LHCN-M2 (cell line): Measurements from ENCODE around the gene TPRG1L. TPM values are rescaled to one million over a fixed set of nuclear protein-coding genes. Genes with fewer than 3 reads are reported as not detected.
"Not testable (repeated sequence)": the region's sequence is repeated elsewhere in the genome, so short reads cannot be mapped to it uniquely, and the experiment has no call there.

Source experiments
- DNase-seq: peaks from one replicate; pipeline ENCODE4 v3.0.0-alpha.2; 2012; ENCODE audit warnings: low read depth
- total RNA-seq: library from RNA; depleted of rRNA; stranded (reverse); fragments of >200 nt; gene quantifications from 2 replicates; pipeline ENCODE4 v1.2.3, GENCODE V29; 2014

The TPRG1L gene
- total RNA-seq, 1 experiment from 2014 or later: 19.6 TPM

DNA sequence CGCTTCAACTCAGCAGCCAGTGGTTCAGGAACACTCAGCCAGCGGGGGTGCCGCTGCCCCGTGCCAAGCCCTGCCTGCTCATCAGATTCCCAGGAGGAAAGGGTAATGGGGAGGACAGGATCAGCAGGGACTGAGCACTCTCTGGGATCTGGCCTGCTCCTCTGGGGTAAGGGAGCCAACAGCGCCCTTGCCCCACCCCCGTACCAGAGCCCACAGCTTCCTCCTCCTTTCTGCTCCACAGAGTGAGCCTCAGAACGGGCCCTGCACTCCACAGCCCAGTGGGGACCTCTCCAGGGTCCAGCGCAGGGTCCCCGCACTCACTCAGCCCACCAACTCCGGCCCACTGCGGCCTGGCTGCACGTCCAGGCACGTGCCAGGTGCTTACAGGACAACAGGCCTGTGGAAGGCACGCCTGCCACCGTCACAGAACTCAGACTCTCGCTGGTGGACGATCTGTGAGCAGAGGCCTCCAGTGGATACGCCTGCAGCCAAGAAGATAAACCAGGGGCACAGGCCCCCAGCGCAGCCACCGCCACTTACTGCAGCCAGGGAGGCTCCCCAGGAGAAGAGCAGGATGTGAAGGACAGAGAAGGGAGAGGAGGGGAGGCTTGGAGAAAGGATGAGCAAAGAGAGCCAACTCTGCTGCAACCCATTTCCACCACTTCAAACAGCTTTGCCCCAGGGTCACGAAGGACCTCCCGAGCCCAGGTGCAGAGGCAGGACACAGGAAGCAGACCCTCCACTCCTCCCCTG is 15.6 kb upstream of the TPRG1L start:
- no peak for DNase-seq

DNA sequence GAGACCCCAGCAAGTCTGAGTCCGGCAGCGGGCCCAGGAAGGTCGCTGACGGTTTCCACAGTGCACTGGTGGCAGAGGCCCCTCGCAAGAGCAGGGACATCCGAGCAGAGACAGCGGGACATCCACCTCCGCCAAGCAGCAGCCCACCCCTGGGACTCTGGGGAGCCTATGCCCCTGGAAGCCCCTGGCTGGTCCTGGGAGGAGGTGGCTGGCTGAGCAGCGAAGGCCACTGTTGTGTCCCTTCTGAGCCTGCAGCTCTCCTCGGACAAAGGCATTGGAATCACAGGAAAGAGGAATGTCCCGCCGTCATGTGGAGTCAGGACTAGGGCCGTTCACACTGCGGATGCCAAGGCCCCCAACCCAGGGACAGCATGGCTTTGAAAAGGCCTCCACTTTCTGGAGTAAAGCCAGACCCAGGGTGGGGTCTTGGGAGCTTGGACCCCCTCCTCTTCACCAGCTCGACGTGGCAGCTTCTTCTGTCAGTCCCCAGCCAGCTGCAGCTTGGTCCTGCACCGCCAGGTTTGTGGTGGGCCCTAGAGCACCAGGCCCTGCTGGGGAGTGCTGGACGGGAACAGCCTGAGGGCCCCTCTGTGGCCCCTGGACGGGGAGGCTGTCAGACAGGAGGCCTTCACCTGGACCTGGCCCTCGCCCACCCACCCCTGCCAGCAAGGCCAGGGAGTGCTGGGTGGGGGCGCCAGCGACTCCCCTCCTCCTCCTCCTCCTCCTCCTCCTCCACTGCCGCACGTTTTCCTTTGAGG is 14.9 kb upstream of the TPRG1L start:
- DNase-seq: no peak

DNA sequence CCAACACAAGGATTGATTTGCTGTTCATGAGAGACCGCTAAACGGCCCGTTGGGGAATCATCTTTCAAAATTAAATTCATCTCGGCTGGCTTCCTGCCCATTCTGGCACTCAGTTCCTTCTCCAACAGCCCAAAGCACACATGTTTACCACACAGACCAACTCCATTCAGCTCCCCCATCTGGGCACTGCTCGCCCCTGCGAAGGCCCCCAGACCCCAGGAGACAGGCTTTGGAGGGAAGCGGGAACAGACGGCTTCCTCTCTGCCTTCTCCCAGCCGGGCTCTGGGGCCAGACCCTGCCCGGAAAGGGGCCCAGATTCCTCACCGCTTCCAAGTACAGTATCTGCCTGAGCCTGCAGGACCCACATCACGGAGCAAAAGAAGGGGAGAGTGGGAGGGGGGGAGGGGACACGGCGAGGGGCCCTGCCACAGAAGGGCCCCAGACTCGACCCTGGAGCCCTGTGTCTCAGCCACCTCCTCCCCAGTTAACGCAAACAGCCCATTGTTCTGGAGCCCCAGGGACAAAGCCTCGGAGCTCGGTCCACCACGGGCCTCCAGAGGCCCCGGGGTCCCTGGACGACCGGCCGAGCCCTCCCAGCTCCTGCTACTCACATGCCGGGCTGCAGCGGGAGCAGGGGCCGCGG is 14.2 kb upstream of the TPRG1L start:
- no peak for DNase-seq

DNA sequence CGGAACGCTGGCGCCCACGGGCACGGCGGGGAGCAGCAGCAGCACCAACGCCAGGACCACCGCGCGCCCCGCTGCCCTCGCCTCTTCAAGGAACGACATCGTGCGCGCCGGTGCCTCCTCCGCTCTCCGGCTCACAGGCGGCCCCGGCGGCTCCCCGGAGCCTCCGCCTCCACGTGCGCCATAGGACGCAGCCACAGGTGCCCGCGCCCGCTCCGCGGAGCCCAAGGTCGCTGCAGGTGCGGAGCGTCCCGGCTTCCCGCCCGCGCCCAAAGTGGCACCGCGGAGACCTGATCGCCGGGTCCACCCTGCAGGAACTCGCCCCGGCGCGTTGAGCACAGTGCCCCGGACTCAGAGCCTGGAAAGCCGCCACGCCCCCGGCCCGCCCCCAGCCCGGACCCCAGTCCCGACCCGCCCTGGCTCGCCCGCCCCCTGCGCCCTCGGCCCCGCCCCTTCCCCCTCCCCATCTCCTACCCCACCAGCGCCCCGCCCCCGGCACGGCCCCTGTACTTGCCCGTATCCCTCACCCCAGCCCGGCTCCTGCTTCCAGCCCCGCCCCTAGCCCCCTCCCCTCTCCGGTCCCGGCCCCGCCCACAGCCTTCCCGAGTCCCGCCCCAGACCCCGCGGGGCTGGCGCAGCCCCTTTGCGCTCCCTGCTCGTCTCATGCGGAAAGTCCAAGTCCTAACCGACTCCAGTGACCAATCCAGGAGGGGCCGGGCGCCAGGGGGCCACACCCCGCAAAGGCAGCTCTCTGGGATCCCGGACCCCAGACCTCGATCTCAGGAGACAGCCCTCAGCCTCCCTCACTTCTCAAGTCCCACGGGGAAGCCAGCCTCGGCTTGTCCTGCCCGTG is 13.4 kb upstream of the TPRG1L start, which contains the start of gene MEGF6:
MEGF6 (minus strand) TSS at position 339 of the 850 bp plus-strand sequence; CDS start at position 99, 240 bp downstream.
- DNase-seq: no peak

DNA sequence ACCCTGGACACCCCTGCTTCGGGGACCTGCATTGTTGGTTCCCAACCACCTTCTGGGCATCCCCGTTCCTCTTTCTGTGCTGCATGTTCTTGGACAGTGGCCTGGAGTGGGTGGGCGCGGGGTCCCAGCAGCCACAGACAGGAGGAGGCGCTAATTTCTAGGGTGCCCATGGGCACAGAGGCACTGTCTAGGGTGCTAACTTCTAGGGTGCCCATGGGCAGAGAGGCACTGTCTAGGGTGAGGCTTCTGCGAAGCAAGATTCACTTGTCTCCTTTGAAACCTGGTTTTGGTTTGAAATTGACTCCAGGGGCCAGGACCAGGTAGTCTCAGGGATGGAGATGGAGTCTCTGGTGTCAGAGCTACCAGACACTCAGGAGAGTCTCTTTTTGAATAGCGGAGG is 12.7 kb upstream of the TPRG1L start:
- no peak for DNase-seq

DNA sequence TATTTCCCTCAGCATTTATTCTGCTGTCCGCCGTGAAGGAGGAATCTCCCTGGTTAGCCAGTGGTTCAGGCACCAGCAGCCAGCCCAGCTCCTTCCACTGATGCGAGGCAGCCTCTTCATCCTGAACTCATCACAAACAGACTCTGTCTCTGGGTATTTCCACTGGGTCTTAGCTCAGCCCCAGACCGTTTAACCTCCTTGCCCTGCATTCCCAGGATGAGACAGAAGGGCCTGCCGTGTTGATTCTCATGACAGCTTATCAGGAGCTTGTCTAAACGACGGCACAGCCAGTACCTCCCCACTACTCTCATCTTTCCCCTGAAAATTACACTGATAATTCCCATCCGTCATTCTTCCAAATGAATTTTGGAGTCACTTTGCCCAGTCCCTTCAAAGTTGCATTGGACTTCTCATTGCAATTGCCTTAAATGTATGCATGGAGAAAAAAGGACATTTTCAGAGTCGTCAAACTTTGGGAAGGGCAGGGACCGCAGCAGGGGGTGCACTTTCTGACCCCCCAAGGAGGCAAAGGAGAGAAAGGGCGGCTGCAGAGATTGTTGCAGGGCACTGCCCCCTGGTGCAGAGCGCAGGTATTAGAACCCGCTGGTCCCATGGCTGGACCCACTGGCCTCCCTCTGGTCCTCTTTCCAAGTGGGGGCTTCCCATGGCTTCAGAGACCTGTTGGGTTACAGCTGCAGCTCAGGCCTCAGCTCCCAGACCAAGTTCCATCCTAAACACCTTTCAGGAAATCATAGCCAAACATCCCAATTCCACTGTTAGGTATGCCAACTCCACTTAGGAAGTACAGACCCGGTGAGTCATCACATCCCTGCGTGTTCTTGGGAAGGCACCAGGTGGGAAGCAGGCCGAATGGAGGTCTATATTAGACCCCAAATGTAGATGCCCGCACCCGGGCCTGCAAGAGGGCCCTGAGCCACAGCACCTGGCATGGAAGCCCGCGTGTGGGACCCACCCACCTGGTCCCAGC is 9.8 kb upstream of the TPRG1L start:
- DNase-seq: peak; percentile 3

DNA sequence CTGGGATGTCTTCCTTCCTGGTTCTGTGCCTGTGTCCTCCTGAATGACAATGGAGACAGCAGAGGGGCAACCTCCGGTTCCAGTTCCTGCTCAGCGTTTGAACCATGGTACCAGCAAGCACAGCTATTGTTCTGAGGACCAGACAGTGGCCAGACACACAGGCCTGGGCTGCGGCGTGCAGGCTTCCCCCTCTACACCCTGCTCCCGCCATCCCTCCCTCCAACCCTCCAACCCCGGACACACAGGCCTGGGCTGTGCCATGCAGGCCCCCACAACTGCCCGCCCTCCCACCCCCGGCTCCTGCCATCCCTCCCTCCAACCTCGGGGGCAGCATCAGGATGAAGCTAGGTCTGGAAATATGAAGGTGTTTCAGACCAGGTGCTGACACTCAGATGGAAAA is 8.0 kb upstream of the TPRG1L start:
- DNase-seq: no peak

DNA sequence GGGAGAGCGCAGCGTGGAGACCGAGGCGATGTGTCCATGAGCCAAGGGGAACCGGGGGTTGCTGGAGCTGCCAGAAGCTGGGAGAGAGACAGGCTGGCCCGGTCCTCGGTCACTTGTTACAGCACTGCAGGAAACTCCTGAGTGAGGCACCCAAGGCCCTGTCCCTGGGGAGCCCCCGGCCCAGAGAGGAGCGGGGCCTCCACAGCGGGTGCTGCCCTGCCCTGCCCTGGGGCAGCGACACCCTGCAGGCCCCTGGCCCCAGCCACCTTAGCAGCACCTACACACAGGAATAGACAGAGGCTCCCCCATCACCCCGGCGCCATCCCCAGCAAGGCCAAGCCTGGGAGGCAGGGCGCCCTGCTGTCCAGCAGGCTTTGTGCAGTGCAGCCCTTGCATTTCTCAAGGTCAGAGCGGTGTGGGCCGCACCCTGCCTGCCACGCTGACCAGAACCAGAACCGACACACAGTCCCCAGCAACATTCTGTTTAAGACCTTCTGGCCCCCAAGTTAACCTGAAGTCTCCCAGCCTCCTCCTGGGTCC is 6.9 kb upstream of the TPRG1L start:
- DNase-seq: no peak

DNA sequence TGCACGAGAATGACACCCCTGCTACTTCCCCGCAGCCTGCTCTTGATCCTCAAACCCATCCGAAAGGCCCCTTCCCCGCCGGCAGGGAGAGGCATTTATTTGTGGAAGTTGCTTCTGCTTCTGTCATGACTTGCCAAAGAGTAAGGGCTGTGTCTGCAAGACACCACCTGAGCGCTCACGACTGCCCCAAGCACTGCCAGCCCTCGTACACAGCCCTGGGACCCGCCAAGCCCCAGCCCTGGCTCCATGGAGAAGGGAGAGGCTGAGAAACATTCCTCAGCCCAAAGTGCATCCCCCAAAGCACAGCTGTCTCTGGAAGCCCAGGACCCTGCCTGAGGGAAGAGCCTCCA is 6.3 kb upstream of the TPRG1L start:
- no peak for DNase-seq

DNA sequence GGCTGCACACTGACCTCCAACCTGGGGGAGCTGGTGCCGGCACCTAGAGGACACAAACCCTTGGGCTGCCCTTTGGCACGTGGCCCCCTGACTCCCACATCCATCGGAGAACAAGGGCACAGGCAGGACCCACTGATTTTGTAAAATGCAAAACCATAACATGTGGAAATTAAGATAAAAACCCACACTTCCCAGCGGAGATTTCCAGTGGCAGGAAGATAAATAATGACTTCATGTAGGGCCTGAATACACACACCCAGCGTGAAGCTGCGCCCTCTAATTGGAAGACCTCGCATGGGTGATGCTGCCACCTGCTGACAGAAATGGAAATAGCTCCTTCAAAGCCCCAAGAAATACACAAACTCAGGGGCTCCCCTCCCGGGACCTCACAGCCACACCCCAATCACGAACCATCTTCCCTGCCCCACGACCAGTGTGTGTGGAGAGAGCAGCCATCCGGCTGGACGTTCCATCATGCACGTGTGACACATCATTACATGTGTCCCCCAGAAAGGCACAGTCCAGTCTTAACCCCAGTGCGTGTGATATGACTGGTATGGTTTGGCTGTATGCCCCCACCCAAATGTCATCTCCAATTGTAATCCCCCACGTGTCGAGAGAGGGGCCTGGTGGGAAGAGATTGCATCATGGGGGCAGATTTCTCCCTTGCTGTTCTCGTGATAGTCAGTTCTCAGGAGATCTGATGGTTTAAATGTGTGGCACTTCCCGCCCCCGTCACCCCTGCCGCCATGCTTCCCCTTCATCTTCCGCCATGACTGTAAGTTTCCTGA is 5.7 kb upstream of the TPRG1L start:
- DNase-seq: peak; percentile 68

DNA sequence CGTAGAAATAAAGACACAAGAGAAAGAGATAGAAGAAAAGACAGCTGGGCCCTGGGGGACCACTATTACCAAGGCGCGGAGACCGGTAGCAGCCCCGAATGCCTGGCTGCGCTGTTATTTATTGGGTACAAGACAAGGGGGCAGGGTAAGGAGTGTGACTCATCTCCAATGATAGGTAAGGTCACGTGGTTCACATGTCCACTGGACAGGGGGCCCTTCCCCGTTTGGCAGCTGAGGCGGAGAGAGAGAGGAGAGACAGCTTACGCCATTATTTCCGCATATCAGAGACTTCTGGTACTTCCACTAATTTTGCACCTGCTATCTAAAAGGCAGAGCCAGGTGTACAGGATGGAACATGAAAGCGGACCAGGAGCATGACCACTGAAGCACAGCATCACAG is 4.1 kb upstream of the TPRG1L start:
- DNase-seq: no peak

DNA sequence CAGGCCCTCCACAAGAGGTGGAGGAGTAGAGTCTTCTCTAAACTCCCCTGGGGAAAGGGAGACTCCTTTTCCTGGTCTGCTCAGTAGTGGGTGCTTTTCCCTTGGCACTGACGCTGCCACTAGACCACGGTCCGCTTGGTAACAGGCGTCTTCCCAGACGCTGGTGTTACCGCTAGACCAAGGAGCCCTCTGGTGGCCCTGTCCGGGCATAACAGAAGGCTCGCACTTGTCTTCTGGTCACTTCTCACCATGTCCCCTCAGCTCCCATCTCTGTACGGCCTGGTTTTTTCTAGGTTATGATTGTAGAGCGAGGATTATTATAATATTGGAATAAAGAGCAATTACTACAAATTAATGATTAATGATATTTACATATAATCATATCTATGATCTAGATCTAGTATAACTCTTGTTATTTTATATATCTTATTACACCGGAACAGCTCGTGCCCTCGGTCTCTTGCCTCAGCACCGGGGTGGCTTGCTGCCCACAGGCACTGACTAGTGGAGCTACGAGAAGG is 3.6 kb upstream of the TPRG1L start:
- peak; percentile 8 for DNase-seq

DNA sequence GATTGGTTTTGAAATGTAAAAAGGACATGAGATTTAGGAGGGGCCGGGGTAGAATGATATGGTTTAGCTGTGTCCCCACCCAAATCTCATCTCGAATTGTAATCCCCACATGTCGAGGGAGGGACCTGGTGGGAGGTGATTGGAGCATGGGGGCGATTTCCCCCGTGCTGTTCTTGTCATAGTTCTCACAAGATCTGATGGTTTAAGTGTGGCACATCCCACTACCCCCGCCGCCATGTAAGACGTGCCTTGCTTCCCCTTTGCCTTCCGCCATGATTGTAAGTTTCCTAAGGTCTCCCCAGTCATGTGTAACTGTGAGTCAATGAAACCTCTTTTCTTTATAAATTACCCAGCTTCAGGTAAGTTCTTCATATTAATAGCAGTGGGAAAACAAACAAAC is 2.7 kb upstream of the TPRG1L start:
- not testable (repeated sequence) for DNase-seq

DNA sequence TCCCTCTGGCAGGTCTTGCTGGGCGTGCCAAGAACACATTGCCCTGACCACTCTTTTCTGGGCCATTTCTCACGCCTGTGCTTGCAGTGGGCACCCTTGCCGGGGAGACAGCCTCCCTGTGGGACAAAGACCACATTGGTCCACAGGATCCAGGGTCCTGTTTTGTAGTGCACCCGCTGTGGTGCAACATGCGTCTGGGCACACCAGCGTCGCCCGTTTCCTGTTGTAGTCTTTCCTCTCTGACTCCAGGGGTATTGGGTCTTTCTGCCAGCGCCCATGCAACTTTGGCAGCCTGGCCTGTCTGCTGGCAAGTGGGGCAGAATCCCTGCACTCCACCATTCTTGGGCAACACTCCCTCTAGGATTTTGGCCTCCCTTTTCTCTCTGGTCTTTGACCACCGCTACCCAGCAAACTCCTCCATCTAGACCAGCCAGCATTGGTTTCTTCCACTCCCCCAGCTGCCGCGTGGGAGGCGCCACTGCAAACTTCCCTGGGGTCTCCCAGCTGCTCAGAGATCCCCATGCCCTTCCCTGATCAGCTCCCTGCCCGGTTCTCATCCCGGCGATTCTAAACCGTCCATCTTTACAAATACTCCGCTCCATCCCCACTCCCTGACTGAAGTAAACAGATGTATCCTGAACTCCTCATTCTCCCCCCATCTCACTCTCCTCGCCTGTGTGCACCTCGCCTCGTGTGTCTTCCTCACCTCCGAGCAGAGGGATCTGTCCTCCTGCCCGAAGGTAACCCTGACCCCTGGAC is 1.2 kb upstream of the TPRG1L start:
- DNase-seq: peak; percentile 4

DNA sequence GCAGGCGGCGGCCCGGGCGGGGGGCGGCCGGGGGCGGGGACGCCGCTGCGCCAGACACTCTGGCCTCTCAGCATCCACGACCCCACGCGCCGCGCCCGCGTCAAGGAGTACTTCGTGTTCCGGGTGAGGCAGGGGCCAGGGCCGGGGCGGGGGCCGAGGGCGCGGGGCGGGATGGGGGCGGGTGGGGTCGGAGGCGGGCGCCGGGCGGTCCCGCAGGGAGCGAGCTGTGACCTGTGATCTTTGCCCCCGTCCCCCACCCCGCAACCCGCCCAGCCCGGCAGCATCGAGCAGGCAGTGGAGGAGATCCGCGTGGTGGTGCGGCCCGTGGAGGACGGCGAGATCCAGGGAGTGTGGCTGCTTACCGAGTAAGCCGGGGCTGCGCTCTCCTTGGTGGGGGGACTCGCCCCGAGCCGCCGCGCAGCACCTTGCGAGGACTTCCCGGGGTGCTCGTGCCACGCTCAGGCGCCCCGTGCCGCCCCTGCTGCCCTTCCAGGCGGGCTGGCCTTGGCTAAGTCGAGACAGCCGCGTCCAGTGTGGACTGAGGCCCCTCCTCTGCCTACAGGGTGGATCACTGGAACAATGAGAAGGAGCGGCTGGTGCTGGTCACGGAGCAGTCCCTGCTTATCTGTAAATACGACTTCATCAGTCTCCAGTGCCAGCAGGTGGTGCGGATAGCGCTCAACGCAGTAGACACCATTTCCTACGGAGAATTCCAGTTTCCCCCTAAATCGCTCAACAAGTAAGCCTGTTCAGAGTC is 514 bp downstream of the TPRG1L start:
- DNase-seq: peak; percentile 48

DNA sequence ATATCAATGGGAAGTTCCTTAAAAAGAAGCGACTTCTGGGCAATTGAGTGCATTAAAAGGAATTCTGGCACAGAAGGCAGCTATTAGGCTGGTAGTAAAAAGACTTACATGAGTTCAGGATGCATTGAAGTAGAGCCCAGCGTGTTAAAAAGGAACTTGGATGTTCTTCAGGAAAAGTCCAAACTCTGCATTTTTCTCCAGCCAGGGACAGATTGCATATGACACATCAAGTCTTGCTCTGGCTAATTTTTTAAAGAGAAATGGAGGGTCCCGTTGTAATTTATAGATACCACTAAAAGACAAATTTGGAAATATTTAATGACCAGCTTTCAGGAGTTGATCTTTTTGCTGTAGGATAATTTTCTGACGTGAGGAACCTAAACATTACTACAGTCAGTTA is 1.2 kb downstream of the TPRG1L start:
- no peak for DNase-seq

DNA sequence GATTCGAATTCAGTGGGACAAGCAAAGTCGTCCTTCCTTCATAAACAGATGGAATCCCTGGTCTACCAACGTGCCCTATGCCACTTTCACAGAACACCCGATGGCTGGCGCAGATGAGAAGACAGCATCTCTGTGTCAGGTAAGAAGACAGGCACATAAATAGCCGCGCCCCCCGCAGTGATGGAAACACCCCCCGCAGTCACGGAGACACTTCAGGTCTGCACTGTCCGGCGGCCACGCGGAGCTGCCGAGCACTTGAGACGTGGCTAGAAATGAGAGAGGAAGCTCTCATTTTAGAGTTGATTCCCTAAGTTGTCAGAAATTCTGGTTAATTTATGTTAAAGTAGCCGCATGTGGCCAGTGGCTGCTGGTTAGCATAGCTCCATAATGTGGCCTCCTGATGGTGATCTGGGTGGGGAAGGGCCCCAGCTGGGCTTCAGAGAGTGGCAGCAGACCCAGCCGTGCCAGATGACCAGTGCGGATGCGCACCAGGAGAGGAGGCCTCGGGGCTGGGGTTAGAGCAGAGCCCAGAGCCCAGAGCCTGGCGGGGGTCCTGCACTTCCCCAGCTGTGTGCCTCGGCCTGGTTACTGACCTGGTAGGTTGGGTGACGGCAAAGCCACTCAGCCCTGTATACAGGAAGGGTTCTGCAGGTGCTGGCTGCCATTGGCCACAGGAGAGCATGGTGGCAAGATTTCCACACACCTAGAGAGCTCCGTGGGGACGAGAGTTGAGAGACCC is 2.9 kb downstream of the TPRG1L start:
- no peak for DNase-seq
